AG04450 (cell line): ENCODE results near the gene FREY1. TPM values are rescaled to one million over a fixed set of nuclear protein-coding genes. Genes with fewer than 3 reads are reported as not detected.

Experiments used
- CTCF ChIA-PET: fragments of 300-600, 350-600 bp; formaldehyde crosslinking; extraction: SDS; loops from one replicate; lab custom pipeline; 2022; ENCODE audit warnings: antibody characterized with exemption, inconsistent platforms; lab: Charles Lee
- POLR2A ChIA-PET: fragments of 350-600 bp; formaldehyde crosslinking; extraction: SDS; loops from one replicate; lab custom pipeline; 2021; ENCODE audit warnings: antibody characterized with exemption, inconsistent platforms; lab: Yijun Ruan, JAX
- DNase-seq: peaks from one replicate; pipeline ENCODE4 v3.0.0-alpha.2; 2011; ENCODE audit warnings: low read depth, low spot score
- H3K27ac ChIP-seq: one replicate; pipeline ENCODE4 v1.5.1; 2012; ENCODE audit warnings: low read depth, low read length, control low read depth
- H3K27me3 ChIP-seq: one replicate; pipeline ENCODE4 v1.6.0; 2012; ENCODE audit warnings: low read length; ENCODE audit not compliant: control insufficient read depth, insufficient read depth
- H3K4me3 ChIP-seq: 2 replicates; pipeline ENCODE4 v1.5.1; 2011; ENCODE audit warnings: mild to moderate bottlenecking, low read depth, low read length, control low read depth
- H3K9me3 ChIP-seq: 2 replicates; pipeline ENCODE4 v1.5.1; 2012; ENCODE audit warnings: low read length; ENCODE audit not compliant: control insufficient read depth, insufficient read depth
- CTCF ChIP-seq: IDR thresholded peaks from 2 replicates; pipeline ENCODE4 v1.5.1; 2011; ENCODE audit warnings: low read depth, low read length, control low read depth, inconsistent platforms
- polyA plus RNA-seq: library from polyadenylated mRNA; depleted of rRNA; stranded (reverse); fragments of >200 nt; gene quantifications from 2 replicates; pipeline ENCODE4 v1.2.3, GENCODE V29; 2011

Gene FREY1
- polyA plus RNA-seq, 1 experiment, result not detected

GRCh38 chr11:45927332-45927683 lies 20.2 kb upstream of the FREY1 start:
- no peak for TF ChIP-seq CTCF
- ChIA-PET CTCF (interaction anchor here (1.0 to 2.1 kb wide), 2 partner anchors 37 to 54 kb away, joined by 3 to 6 read pairs; no protein-coding TSS in a partner anchor), POLR2A (no interaction called here)
- Histone ChIP-seq H3K27ac (no peak overlapping the region), H3K4me3 (no peak overlapping the region), H3K27me3 (peaks cover 35% of the 10 kb centered on the region), H3K9me3 (peaks cover 3% of the 10 kb centered on the region; the same call in 1 of the 2 replicates)
- DNase-seq, result no peak

GRCh38 chr11:45926536-45927331 lies 19.7 kb upstream of the FREY1 start:
- Histone ChIP-seq H3K4me3 (no peak overlapping the region), H3K27ac (no peak overlapping the region), H3K27me3 (peaks cover 40% of the 10 kb centered on the region), H3K9me3 (peaks cover 3% of the 10 kb centered on the region; the same call in 1 of the 2 replicates)
- ChIA-PET POLR2A (no interaction called here), CTCF (interaction anchor here (1.0 to 2.1 kb wide), 2 partner anchors 38 to 54 kb away, joined by 3 to 6 read pairs; no protein-coding TSS in a partner anchor)
- no peak for TF ChIP-seq CTCF
- DNase-seq, result no peak

- Histone ChIP-seq H3K27me3 (peaks cover 48% of the 10 kb centered on the region), H3K27ac (no peak overlapping the region), H3K9me3 (peaks cover 3% of the 10 kb centered on the region; the same call in 1 of the 2 replicates), H3K4me3 (no peak overlapping the region)
- POLR2A ChIA-PET, result no interaction called here
- no peak for DNase-seq
- no peak for TF ChIP-seq CTCF
- CTCF ChIA-PET, result interaction anchor here (1.4 kb wide), 1 partner anchor 39 kb away, joined by 3 read pairs; no protein-coding TSS in a partner anchor
Measured at GRCh38 chr11:45926001-45926401, 18.9 kb upstream of the FREY1 start.

GRCh38 chr11:45925550-45925949 lies 18.5 kb upstream of the FREY1 start:
- no peak for DNase-seq
- no peak overlapping the region for H3K4me3 ChIP-seq
- H3K27me3 ChIP-seq, result peaks cover 49% of the 10 kb centered on the region
- POLR2A ChIA-PET, result no interaction called here
- TF ChIP-seq CTCF, result no peak
- no peak overlapping the region for H3K27ac ChIP-seq
- CTCF ChIA-PET, result interaction anchor here (1.4 kb wide), 1 partner anchor 39 kb away, joined by 3 read pairs; no protein-coding TSS in a partner anchor
- H3K9me3 ChIP-seq, result peaks cover 3% of the 10 kb centered on the region; the same call in 1 of the 2 replicates

GRCh38 chr11:45924927-45925326 lies 17.9 kb upstream of the FREY1 start:
- peaks cover 3% of the 10 kb centered on the region; the same call in 1 of the 2 replicates for H3K9me3 ChIP-seq
- no peak overlapping the region for H3K27ac ChIP-seq
- TF ChIP-seq CTCF, result no peak
- no peak for DNase-seq
- POLR2A ChIA-PET, result no interaction called here
- H3K4me3 ChIP-seq, result no peak overlapping the region
- CTCF ChIA-PET, result interaction anchor here (1.4 kb wide), 1 partner anchor 40 kb away, joined by 3 read pairs; no protein-coding TSS in a partner anchor
- H3K27me3 ChIP-seq, result peaks cover 51% of the 10 kb centered on the region
